Keratinocyte (primary cell): Measurements from ENCODE around the gene TAF4B. TPM values are rescaled to one million over a fixed set of nuclear protein-coding genes. Genes with fewer than 3 reads are reported as not detected.

Source experiments
- DNase-seq: peaks from one replicate; pipeline ENCODE4 v3.0.0-alpha.2; 2011; ENCODE audit warnings: low read depth, missing footprints, low spot score
- FAIRE-seq: peaks from 2 replicates; lab custom pipeline; 2011; peaks lifted over from hg19 to GRCh38; lab: Jason Lieb, UNC
- H2AFZ ChIP-seq: 2 replicates; pipeline ENCODE4 v1.6.0; 2012; ENCODE audit warnings: low read length, control low read depth, inconsistent platforms; ENCODE audit not compliant: control insufficient read depth
- H3K27ac ChIP-seq: 2 replicates; pipeline ENCODE4 v1.5.1; 2011; ENCODE audit warnings: low read length; ENCODE audit not compliant: control insufficient read depth, insufficient read depth
- H3K27me3 ChIP-seq: 3 replicates; pipeline ENCODE4 v1.6.0; 2011; ENCODE audit warnings: low read length; ENCODE audit not compliant: control insufficient read depth, insufficient read depth; ENCODE audit errors: extremely low read depth
- H3K36me3 ChIP-seq, 2 experiments: 2 replicates in 1 of 2; 3 replicates in 1 of 2; pipeline ENCODE4 v1.5.1; 2011; ENCODE audit warnings: low read length in 2 of 2, mild to moderate bottlenecking in 1 of 2; ENCODE audit not compliant: control insufficient read depth in 2 of 2, insufficient read depth in 2 of 2; ENCODE audit errors: extremely low read depth in 1 of 2
- H3K4me1 ChIP-seq: 3 replicates; pipeline ENCODE4 v1.5.1; 2011; ENCODE audit warnings: low read length; ENCODE audit not compliant: control insufficient read depth, insufficient read depth; ENCODE audit errors: extremely low read depth
- H3K4me2 ChIP-seq: 3 replicates; pipeline ENCODE4 v1.6.0; 2011; ENCODE audit warnings: low read depth, low read length; ENCODE audit not compliant: control insufficient read depth, insufficient read depth; ENCODE audit errors: extremely low read depth
- H3K4me3 ChIP-seq, 3 experiments: fragments of 200-600 bp in 1 of 3; sonication (generic) in 1 of 3; 2 replicates in 2 of 3; 3 replicates in 1 of 3; pipeline ENCODE4 v1.5.1; 2011 to 2016; ENCODE audit warnings: low read length in 3 of 3, mild to moderate bottlenecking in 3 of 3, control low read depth in 2 of 3, inconsistent platforms in 1 of 3, low read depth in 1 of 3, mixed read lengths in 1 of 3, mixed run types in 1 of 3, moderate library complexity in 1 of 3; ENCODE audit not compliant: control insufficient read depth in 2 of 3, insufficient read depth in 2 of 3; ENCODE audit errors: extremely low read depth in 1 of 3
- H3K79me2 ChIP-seq: 2 replicates; pipeline ENCODE4 v1.6.0; 2012; ENCODE audit warnings: low read length; ENCODE audit not compliant: control insufficient read depth, insufficient read depth
- H3K9ac ChIP-seq: 3 replicates; pipeline ENCODE4 v1.6.0; 2011; ENCODE audit warnings: low read length; ENCODE audit not compliant: control insufficient read depth, insufficient read depth; ENCODE audit errors: extremely low read depth
- H3K9me1 ChIP-seq: 3 replicates; pipeline ENCODE4 v1.6.0; 2011; ENCODE audit warnings: low read length; ENCODE audit not compliant: control insufficient read depth, insufficient read depth; ENCODE audit errors: extremely low read depth
- H3K9me3 ChIP-seq: 2 replicates; pipeline ENCODE4 v1.5.1; 2012; ENCODE audit warnings: low read depth, low read length; ENCODE audit not compliant: control insufficient read depth
- H4K20me1 ChIP-seq: 3 replicates; pipeline ENCODE4 v1.6.0; 2011; ENCODE audit warnings: low read length; ENCODE audit not compliant: control insufficient read depth, insufficient read depth; ENCODE audit errors: extremely low read depth
- EZH2 ChIP-seq: IDR thresholded peaks from one replicate; pipeline ENCODE4 v1.6.1; 2012; ENCODE audit warnings: inconsistent platforms, mild to moderate bottlenecking, low read length, moderate library complexity
- dilution Hi-C: fragments of 300-500 bp; cut with MboI; formaldehyde crosslinking; loops from one replicate; pipeline ENCODE4 v1.7.0; 2020; ENCODE audit warnings: low sequenced_read_pairs; ENCODE audit not compliant: extremely low pct_ligation_motif_present
- polyA plus RNA-seq, 5 experiments: library from polyadenylated mRNA; depleted of rRNA in 3 of 5; stranded (reverse) in 3 of 5; stranded (forward) in 1 of 5; unstranded in 1 of 5; fragments of >200 nt; gene quantifications; 1 replicate in 1 of 5; 2 replicates in 3 of 5; 3 replicates in 1 of 5; pipeline versions ENCODE4 v1.2.1 to v1.2.3, GENCODE V29; 2011 to 2012; ENCODE audit warnings: missing spikeins in 2 of 5, low read depth in 1 of 5, low replicate concordance in 1 of 5
- TF ChIP-seq, protein P1 (sequence below), 3 experiments: IDR thresholded peaks in 1 of 3; conservative IDR thresholded peaks in 1 of 3; optimal IDR thresholded peaks in 1 of 3; 2 replicates in 2 of 3; 3 replicates in 1 of 3; pipeline versions ENCODE3 to v1.5.1; 2011; ENCODE audit warnings: low read length in 3 of 3, mild to moderate bottlenecking in 3 of 3, moderate library complexity in 2 of 3, control low read depth in 1 of 3, inconsistent platforms in 1 of 3; ENCODE audit not compliant: insufficient read depth in 2 of 3; ENCODE audit errors: extremely low read depth in 1 of 3

Gene TAF4B
- polyA plus RNA-seq, 1 donor (not counting 4 experiments of a cell fraction or from before 2014, with no cell fraction given), result 5.9 TPM

DNA sequence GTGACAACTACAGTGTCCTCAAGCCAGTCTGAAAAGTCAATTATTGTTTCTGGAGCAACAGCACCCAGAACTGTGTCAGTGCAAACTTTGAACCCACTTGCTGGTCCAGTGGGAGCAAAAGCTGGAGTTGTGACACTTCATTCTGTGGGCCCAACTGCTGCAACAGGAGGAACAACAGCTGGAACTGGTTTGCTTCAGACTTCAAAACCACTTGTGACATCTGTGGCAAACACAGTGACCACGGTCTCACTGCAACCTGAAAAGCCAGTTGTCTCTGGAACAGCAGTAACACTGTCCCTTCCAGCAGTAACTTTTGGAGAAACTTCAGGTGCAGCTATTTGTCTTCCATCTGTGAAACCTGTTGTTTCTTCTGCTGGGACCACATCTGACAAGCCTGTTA lies 59.8 kb downstream of the TAF4B start:
- Histone ChIP-seq H3K79me2 (no peaks in the 10 kb centered on the region), H3K36me3 (peaks cover 1 to 3% of the 10 kb centered on the region in 2 experiments), H3K27me3 (no peaks in the 10 kb centered on the region), H3K4me1 (no peaks in the 10 kb centered on the region), H3K9ac (no peak overlapping the region), H3K9me1 (no peaks in the 10 kb centered on the region), H3K4me2 (no peak overlapping the region), H2AFZ (no peak overlapping the region), H3K9me3 (no peaks in the 10 kb centered on the region), H4K20me1 (no peaks in the 10 kb centered on the region), H3K4me3 (no peak overlapping the region), H3K27ac (no peak overlapping the region)
- dilution Hi-C loops, result no loop called here
- no peak for DNase-seq
- no peak for FAIRE-seq
- no peak for TF ChIP-seq EZH2
- TF ChIP-seq, protein P1, sequence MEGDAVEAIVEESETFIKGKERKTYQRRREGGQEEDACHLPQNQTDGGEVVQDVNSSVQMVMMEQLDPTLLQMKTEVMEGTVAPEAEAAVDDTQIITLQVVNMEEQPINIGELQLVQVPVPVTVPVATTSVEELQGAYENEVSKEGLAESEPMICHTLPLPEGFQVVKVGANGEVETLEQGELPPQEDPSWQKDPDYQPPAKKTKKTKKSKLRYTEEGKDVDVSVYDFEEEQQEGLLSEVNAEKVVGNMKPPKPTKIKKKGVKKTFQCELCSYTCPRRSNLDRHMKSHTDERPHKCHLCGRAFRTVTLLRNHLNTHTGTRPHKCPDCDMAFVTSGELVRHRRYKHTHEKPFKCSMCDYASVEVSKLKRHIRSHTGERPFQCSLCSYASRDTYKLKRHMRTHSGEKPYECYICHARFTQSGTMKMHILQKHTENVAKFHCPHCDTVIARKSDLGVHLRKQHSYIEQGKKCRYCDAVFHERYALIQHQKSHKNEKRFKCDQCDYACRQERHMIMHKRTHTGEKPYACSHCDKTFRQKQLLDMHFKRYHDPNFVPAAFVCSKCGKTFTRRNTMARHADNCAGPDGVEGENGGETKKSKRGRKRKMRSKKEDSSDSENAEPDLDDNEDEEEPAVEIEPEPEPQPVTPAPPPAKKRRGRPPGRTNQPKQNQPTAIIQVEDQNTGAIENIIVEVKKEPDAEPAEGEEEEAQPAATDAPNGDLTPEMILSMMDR (optimal IDR thresholded peaks at IDR 0.05 in 1 of 3, IDR thresholded peaks at IDR 0.05 in 1 of 3, conservative IDR thresholded peaks at IDR 0.05 in 1 of 3; ENCODE audit: extremely low read depth in 1 of 3, insufficient read depth in 2 of 3, low read length in 3 of 3), result no peak

DNA sequence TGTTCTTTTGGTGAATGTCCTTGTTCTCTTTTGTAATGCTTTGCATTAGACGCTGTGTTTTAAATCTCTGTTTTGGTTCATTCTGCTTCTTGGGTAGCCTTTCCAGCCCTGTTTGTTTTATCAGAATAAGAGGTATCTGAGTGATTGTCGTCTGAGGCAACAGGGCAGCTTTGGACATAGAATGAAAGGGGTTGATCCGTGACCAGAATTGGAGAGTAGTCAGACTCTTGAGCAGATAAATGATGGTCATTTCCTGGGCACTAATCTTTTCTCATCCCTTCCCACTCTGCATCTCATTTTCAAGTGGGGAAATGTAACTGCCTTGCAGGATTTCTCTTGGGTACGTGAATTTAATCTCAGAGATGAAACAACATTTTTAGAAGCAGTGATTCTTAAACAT lies 61.4 kb downstream of the TAF4B start:
- no peak overlapping the region for H3K9ac ChIP-seq
- H2AFZ ChIP-seq, result no peak overlapping the region
- dilution Hi-C loops, result no loop called here
- TF ChIP-seq, protein P1 (optimal IDR thresholded peaks at IDR 0.05 in 1 of 3, IDR thresholded peaks at IDR 0.05 in 1 of 3, conservative IDR thresholded peaks at IDR 0.05 in 1 of 3; ENCODE audit: extremely low read depth in 1 of 3, insufficient read depth in 2 of 3, low read length in 3 of 3), result no peak
- TF ChIP-seq EZH2, result no peak
- no peaks in the 10 kb centered on the region for H3K79me2 ChIP-seq
- FAIRE-seq (peak; percentile 5), DNase-seq (no peak)
- no peak overlapping the region for H3K27ac ChIP-seq
- no peaks in the 10 kb centered on the region for H3K9me1 ChIP-seq
- H3K4me3 ChIP-seq, result no peak overlapping the region
- no peaks in the 10 kb centered on the region for H3K27me3 ChIP-seq
- no peaks in the 10 kb centered on the region for H4K20me1 ChIP-seq
- peaks cover 1 to 3% of the 10 kb centered on the region in 2 experiments for H3K36me3 ChIP-seq
- no peaks in the 10 kb centered on the region for H3K4me1 ChIP-seq
- H3K9me3 ChIP-seq, result no peaks in the 10 kb centered on the region
- no peak overlapping the region for H3K4me2 ChIP-seq
